Peyer's patch (tissue), 4 donors: ENCODE data around the gene SH2D5.

Experiments
- POLR2A ChIP-seq, 2 donors: fragments of 450-650 bp; IDR thresholded peaks; one replicate each; pipeline ENCODE4 v1.5.1; 2017; ENCODE audit warnings: antibody characterized with exemption in 2 of 2, mild to moderate bottlenecking in 2 of 2, moderate library complexity in 2 of 2
- TF ChIP-seq, protein P1 (sequence below), 6 experiments: fragments of 450-650 bp in 4 of 6; fragments of 200-600 bp in 2 of 6; sonication (generic) in 1 of 6; IDR thresholded peaks; one replicate each; pipeline ENCODE4 v1.5.1; 2017 to 2019; ENCODE audit warnings: antibody characterized with exemption in 6 of 6, mild to moderate bottlenecking in 3 of 6, moderate library complexity in 1 of 6

DNA sequence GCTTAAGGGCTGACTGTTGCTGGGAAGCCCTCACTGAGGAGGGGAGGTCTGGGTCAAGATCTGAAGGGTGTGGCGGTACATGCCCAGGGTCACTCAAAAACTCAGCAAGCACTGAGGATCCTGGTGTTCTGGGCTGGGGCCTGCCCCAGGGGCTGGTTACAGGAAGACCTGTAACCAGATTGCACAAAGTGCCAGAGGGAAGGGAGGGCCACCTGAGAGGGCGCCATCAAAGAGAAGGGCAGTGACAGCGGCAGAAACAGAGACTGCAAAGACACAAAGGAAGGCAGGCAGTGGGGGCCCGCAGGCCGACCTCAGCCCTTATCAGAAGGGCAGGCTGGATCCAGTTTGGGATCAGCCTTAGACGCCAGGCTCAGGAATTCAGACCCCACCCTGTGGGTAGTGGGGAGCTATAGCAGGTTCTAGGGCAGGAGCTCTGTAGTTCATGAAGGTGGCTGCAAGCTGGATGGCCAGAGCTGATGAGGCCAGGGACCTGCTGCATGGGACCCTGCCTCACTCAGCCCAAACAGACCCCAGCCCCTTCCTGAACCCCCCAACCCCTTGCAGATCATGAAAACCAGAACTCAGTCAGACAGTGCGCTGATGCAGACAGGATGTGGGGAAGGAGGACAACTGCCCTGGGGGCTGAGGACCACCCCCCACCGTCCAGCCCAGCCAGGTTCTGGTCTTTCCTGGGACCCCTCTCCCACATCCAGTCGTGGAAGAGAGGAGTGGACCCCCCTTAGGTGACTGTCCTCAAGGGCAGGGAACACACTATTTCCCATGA lies 3.9 kb downstream of the SH2D5 start:
- TF ChIP-seq, protein P1, sequence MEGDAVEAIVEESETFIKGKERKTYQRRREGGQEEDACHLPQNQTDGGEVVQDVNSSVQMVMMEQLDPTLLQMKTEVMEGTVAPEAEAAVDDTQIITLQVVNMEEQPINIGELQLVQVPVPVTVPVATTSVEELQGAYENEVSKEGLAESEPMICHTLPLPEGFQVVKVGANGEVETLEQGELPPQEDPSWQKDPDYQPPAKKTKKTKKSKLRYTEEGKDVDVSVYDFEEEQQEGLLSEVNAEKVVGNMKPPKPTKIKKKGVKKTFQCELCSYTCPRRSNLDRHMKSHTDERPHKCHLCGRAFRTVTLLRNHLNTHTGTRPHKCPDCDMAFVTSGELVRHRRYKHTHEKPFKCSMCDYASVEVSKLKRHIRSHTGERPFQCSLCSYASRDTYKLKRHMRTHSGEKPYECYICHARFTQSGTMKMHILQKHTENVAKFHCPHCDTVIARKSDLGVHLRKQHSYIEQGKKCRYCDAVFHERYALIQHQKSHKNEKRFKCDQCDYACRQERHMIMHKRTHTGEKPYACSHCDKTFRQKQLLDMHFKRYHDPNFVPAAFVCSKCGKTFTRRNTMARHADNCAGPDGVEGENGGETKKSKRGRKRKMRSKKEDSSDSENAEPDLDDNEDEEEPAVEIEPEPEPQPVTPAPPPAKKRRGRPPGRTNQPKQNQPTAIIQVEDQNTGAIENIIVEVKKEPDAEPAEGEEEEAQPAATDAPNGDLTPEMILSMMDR (IDR thresholded peaks at IDR 0.05) = no peak
- no peak for TF ChIP-seq POLR2A (IDR thresholded peaks at IDR 0.05)
